ENCODE measurements around the gene VKORC1L1. TPM values are rescaled to one million over a fixed set of nuclear protein-coding genes. Genes with fewer than 3 reads are reported as not detected.
A peak's percentile ranks its signal among the peaks of the same experiment; 100 is the strongest.
"Not testable (repeated sequence)": the region's sequence is repeated elsewhere in the genome, so short reads cannot be mapped to it uniquely, and the experiment has no call there.

Gene VKORC1L1
- total and polyA plus RNA-seq, 2 donors (not counting 3 experiments of a cell fraction or from before 2014, with no cell fraction given): 14.5 to 36.7 TPM

DNA sequence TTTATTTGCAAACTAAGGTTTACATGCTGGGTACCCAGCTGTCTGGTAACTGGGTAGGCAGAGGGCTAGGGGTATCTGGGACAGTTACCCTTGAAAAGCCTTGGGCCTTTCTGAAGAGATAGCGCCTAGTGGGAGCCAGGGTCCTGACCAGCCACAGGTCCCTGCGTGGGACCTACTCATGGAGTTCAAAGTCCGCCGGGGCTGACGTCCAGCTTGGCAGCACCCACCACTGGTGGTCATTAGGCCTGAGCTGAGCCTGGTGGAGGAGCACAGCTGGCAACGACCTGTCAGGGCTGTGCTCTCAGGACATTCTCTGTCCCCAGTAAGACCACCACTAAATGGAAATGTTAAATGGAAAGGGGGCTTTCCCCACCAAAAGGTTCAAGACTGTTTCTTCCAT is 89.2 kb downstream of the VKORC1L1 start:
- H4K20me1 ChIP-seq (replicated peaks; ENCODE audit: control insufficient read depth, extremely low read depth, insufficient read depth, low read length): no peaks in the 10 kb centered on the region
- no TSS peak for BruUV-seq (replicated peaks)
- FAIRE-seq (no peak), DNase-seq (ENCODE audit: low read depth, low spot score) (no peak)
- H3K9ac ChIP-seq (replicated peaks; ENCODE audit: extremely low read depth, insufficient read depth, low read length): no peak overlapping the region
- H3K36me3 ChIP-seq (ENCODE audit: control insufficient read depth in 2 of 2, extremely low read depth in 1 of 2, insufficient read depth in 2 of 2, low read length in 2 of 2): peaks cover 16 to 27% of the 10 kb centered on the region in 2 experiments
- intact Hi-C loops (cut with micrococcal nuclease): no loop called here
- no peak overlapping the region for H3K4me3 ChIP-seq (replicated peaks in 1 of 3; ENCODE audit: insufficient read depth in 1 of 3, low read depth in 1 of 3, low read length in 3 of 3)
- H3K79me2 ChIP-seq (ENCODE audit: control insufficient read depth, insufficient read depth, low read length): no peaks in the 10 kb centered on the region
- no peaks in the 10 kb centered on the region for H3K27me3 ChIP-seq (ENCODE audit: control insufficient read depth in 2 of 2, insufficient read depth in 2 of 2, low read length in 2 of 2)
- dilution Hi-C loops (cut with MboI; ENCODE audit: extremely low pct_ligation_motif_present, low sequenced_read_pairs): no loop called here
- no peak overlapping the region for H2AFZ ChIP-seq (ENCODE audit: low read depth, low read length)
- no peaks in the 10 kb centered on the region for H3K9me3 ChIP-seq (replicated peaks; ENCODE audit: control insufficient read depth, insufficient read depth, low read length)
- ChIA-PET CTCF (no interaction called here), POLR2A (interaction anchor here (0.6 kb wide), 1 partner anchor 178 kb away, joined by 3 read pairs; no protein-coding TSS in a partner anchor)
- no peak overlapping the region for H3K27ac ChIP-seq (ENCODE audit: insufficient read depth, low read depth, low read length)
- TF ChIP-seq MYC (IDR thresholded peaks at IDR 0.05; ENCODE audit: low read depth, low read length): no peak
- TF ChIP-seq EZH2 (IDR thresholded peaks at IDR 0.05; ENCODE audit: borderline replicate concordance, low read depth, low read length, severe bottlenecking): no peak
- peak; percentile 19 for TF ChIP-seq POLR2A (IDR thresholded peaks at IDR 0.05; ENCODE audit: low read depth, low read length)
- no peak for TF ChIP-seq FOS (IDR thresholded peaks at IDR 0.05; ENCODE audit: borderline replicate concordance, insufficient read depth, low read length)
- no peak for TF ChIP-seq POLR2AphosphoS5 (IDR thresholded peaks at IDR 0.05; ENCODE audit: insufficient read depth, low read depth, low read length)
- no peak for TF ChIP-seq GATA2 (IDR thresholded peaks at IDR 0.05; ENCODE audit: insufficient read depth, insufficient read length, low read depth, low read length)
- TF ChIP-seq MAX (IDR thresholded peaks at IDR 0.05; ENCODE audit: insufficient read depth, insufficient read length): no peak
- no peaks in the 10 kb centered on the region for H3K4me1 ChIP-seq (ENCODE audit: control insufficient read depth, extremely low read depth, insufficient read depth, low read length)
- no peaks in the 10 kb centered on the region for H3K9me1 ChIP-seq (replicated peaks; ENCODE audit: control insufficient read depth, extremely low read depth, insufficient read depth, low read length)
- H3K4me2 ChIP-seq (ENCODE audit: insufficient read depth, low read length): no peak overlapping the region

- H3K9me1 ChIP-seq (replicated peaks; ENCODE audit: control insufficient read depth, extremely low read depth, insufficient read depth, low read length); H3K27ac ChIP-seq (ENCODE audit: insufficient read depth, low read depth, low read length); H2AFZ ChIP-seq (ENCODE audit: low read depth, low read length); DNase-seq (ENCODE audit: low read depth, low spot score); H3K79me2 ChIP-seq (ENCODE audit: control insufficient read depth, insufficient read depth, low read length); CTCF ChIA-PET; BruUV-seq (replicated peaks); intact Hi-C loops (cut with micrococcal nuclease); H3K9me3 ChIP-seq (replicated peaks; ENCODE audit: control insufficient read depth, insufficient read depth, low read length); H3K27me3 ChIP-seq (ENCODE audit: control insufficient read depth in 2 of 2, insufficient read depth in 2 of 2, low read length in 2 of 2); H3K4me1 ChIP-seq (ENCODE audit: control insufficient read depth, extremely low read depth, insufficient read depth, low read length); H3K4me2 ChIP-seq (ENCODE audit: insufficient read depth, low read length); H4K20me1 ChIP-seq (replicated peaks; ENCODE audit: control insufficient read depth, extremely low read depth, insufficient read depth, low read length); H3K9ac ChIP-seq (replicated peaks; ENCODE audit: extremely low read depth, insufficient read depth, low read length); dilution Hi-C loops (cut with MboI; ENCODE audit: extremely low pct_ligation_motif_present, low sequenced_read_pairs); FAIRE-seq; H3K4me3 ChIP-seq (replicated peaks in 1 of 3; ENCODE audit: insufficient read depth in 1 of 3, low read depth in 1 of 3, low read length in 3 of 3): not testable (repeated sequence)
- peaks cover 19 to 33% of the 10 kb centered on the region in 2 experiments for H3K36me3 ChIP-seq (ENCODE audit: control insufficient read depth in 2 of 2, extremely low read depth in 1 of 2, insufficient read depth in 2 of 2, low read length in 2 of 2)
- POLR2A ChIA-PET: interaction anchor here (0.6 kb wide), 1 partner anchor 32 kb away, joined by 4 read pairs; no protein-coding TSS in a partner anchor
Measured at GRCh38 chr7:65964671-65965070, 91.8 kb downstream of the VKORC1L1 start.

Measured in endothelial cell of umbilical vein (primary cell).